Measurements from ENCODE around the gene SLC10A2.

DNA sequence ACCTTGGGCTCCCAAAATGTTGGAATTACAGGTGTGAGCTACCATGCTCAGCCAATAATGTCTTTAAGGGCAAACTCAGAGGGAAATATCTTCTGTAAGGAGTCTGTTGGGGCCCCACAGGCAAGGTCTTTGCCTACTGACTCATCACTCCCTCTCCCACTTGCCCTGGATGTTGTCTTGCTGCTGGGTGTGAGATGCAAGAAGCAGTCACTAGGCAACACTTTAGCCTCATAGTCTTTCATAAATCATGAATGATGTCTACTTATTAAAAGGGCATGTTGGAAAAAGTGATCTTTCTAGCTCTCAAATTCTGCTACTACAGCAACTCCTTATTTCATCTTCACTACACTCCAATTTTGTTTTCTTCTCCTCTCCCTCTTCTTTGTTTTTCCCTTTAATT is 34.6 kb upstream of the SLC10A2 start:
- TF ChIP-seq, protein P1, sequence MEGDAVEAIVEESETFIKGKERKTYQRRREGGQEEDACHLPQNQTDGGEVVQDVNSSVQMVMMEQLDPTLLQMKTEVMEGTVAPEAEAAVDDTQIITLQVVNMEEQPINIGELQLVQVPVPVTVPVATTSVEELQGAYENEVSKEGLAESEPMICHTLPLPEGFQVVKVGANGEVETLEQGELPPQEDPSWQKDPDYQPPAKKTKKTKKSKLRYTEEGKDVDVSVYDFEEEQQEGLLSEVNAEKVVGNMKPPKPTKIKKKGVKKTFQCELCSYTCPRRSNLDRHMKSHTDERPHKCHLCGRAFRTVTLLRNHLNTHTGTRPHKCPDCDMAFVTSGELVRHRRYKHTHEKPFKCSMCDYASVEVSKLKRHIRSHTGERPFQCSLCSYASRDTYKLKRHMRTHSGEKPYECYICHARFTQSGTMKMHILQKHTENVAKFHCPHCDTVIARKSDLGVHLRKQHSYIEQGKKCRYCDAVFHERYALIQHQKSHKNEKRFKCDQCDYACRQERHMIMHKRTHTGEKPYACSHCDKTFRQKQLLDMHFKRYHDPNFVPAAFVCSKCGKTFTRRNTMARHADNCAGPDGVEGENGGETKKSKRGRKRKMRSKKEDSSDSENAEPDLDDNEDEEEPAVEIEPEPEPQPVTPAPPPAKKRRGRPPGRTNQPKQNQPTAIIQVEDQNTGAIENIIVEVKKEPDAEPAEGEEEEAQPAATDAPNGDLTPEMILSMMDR (conservative IDR thresholded peaks at IDR 0.05 in 1 of 2, IDR thresholded peaks at IDR 0.05 in 1 of 2; ENCODE audit: extremely low read depth in 1 of 2, insufficient read depth in 1 of 2, low read depth in 1 of 2, low read length in 2 of 2) = no peak
- no peak for TF ChIP-seq EZH2 (IDR thresholded peaks at IDR 0.05; ENCODE audit: borderline replicate concordance, low read length)
